ENCODE results near the gene FTH1.

Gene FTH1

GRCh38 chr11:61964058-61964665 is 3.3 kb downstream of the FTH1 start:
- CTCF ChIA-PET = interaction anchor here (1.2 to 15.0 kb wide), 6 partner anchors 17 to 144 kb away, joined by 4 to 146 read pairs (median 53); no protein-coding TSS in a partner anchor
- no peak overlapping the region; the same call in none of the 2 replicates for H3K4me3 ChIP-seq (ENCODE audit: low read depth, low read length)
- POLR2A ChIA-PET = interaction anchor here (1.2 to 6.6 kb wide), 5 partner anchors 9 to 148 kb away, joined by 3 to 44 read pairs (median 6); partner anchors contain the start of gene BEST1
- no peak for DNase-seq (ENCODE audit: low read depth, low spot score)
- TF ChIP-seq CTCF (IDR thresholded peaks at IDR 0.05; ENCODE audit: insufficient read depth, low read length, missing control alignments) = no peak

GRCh38 chr11:61963282-61964057 is 4.0 kb downstream of the FTH1 start:
- TF ChIP-seq CTCF (IDR thresholded peaks at IDR 0.05; ENCODE audit: insufficient read depth, low read length, missing control alignments) = no peak
- POLR2A ChIA-PET = interaction anchor here (1.2 to 6.6 kb wide), 5 partner anchors 9 to 149 kb away, joined by 3 to 44 read pairs (median 6); partner anchors contain the start of gene BEST1
- DNase-seq (ENCODE audit: low read depth, low spot score) = no peak
- no peak overlapping the region for H3K4me3 ChIP-seq (ENCODE audit: low read depth, low read length)
- CTCF ChIA-PET = interaction anchor here (1.2 to 15.0 kb wide), 8 partner anchors 15 to 166 kb away, joined by 4 to 146 read pairs (median 10); no protein-coding TSS in a partner anchor

- ChIA-PET CTCF (interaction anchor here (1.2 to 15.0 kb wide), 7 partner anchors 15 to 166 kb away, joined by 4 to 146 read pairs (median 12); no protein-coding TSS in a partner anchor), POLR2A (interaction anchor here (1.2 to 6.6 kb wide), 7 partner anchors 8 to 149 kb away, joined by 3 to 44 read pairs (median 7); partner anchors contain the start of gene BEST1)
- no peak overlapping the region for H3K4me3 ChIP-seq (ENCODE audit: low read depth, low read length)
- no peak for TF ChIP-seq CTCF (IDR thresholded peaks at IDR 0.05; ENCODE audit: insufficient read depth, low read length, missing control alignments)
- DNase-seq (ENCODE audit: low read depth, low spot score) = no peak
Observed at GRCh38 chr11:61963016-61963281, 4.5 kb downstream of the FTH1 start.

GRCh38 chr11:61962213-61963015 is 5.0 kb downstream of the FTH1 start:
- POLR2A ChIA-PET = interaction anchor here (1.1 to 6.6 kb wide), 6 partner anchors 10 to 150 kb away, joined by 3 to 44 read pairs (median 8); partner anchors contain the start of gene BEST1
- H3K4me3 ChIP-seq (ENCODE audit: low read depth, low read length) = no peak overlapping the region
- CTCF ChIA-PET = interaction anchor here (1.3 to 15.0 kb wide), 9 partner anchors 11 to 165 kb away, joined by 5 to 146 read pairs (median 12); partner anchors contain the start of gene BEST1
- DNase-seq (ENCODE audit: low read depth, low spot score) = no peak
- no peak for TF ChIP-seq CTCF (IDR thresholded peaks at IDR 0.05; ENCODE audit: insufficient read depth, low read length, missing control alignments)

GRCh38 chr11:61961570-61962212 is 5.7 kb downstream of the FTH1 start:
- TF ChIP-seq CTCF (IDR thresholded peaks at IDR 0.05; ENCODE audit: insufficient read depth, low read length, missing control alignments) = no peak

More at GRCh38 chr11:61961570-61962212, 5.7 kb downstream of the FTH1 start:
- CTCF ChIA-PET = interaction anchor here (1.3 to 15.0 kb wide), 8 partner anchors 10 to 164 kb away, joined by 5 to 146 read pairs (median 14); partner anchors contain the start of gene BEST1
- no peak overlapping the region for H3K4me3 ChIP-seq (ENCODE audit: low read depth, low read length)
- POLR2A ChIA-PET = interaction anchor here (1.1 to 6.6 kb wide), 5 partner anchors 10 to 146 kb away, joined by 3 to 44 read pairs (median 10); partner anchors contain the start of gene BEST1
- no peak for DNase-seq (ENCODE audit: low read depth, low spot score)

Data from AG04449 (cell line).